Measurements from ENCODE around the gene NTRK3.

NTRK3 gene

DNA sequence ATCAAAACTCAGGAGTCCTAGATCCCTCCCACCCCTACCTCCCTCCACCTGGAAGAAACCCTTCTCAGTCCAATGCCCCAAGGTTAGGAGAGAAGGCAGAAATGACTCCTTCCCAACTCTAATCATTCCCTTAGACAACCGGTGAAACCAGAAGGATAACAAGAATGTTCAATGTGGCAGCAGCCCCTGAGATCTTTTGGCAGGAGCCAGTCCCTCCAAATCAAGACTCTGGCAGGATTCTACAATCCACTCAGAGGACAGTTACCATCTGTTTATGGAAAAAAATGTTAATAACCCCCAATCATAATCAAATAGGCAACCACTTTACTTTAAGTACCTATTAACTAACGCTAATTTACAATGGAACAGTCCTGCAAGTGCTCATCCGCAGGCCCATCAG, 136.5 kb downstream of the NTRK3 start:
- TF ChIP-seq CTCF (IDR thresholded peaks at IDR 0.05; ENCODE audit: borderline replicate concordance, insufficient read depth, low read depth, low read length), result no peak

GRCh38 chr15:88118741-88119140, 137.8 kb downstream of the NTRK3 start:
- no peak for TF ChIP-seq CTCF (IDR thresholded peaks at IDR 0.05; ENCODE audit: borderline replicate concordance, insufficient read depth, low read depth, low read length)
- H3K4me3 ChIP-seq (ENCODE audit: low read depth, low read length), result no peak overlapping the region

More for the DNA sequence above, 136.5 kb downstream of the NTRK3 start:
- H3K4me3 ChIP-seq (ENCODE audit: low read depth, low read length), result no peak overlapping the region

GRCh38 chr15:88118035-88118434, 138.5 kb downstream of the NTRK3 start:
- no peak for TF ChIP-seq CTCF (IDR thresholded peaks at IDR 0.05; ENCODE audit: borderline replicate concordance, insufficient read depth, low read depth, low read length)
- no peak overlapping the region for H3K4me3 ChIP-seq (ENCODE audit: low read depth, low read length)

DNA sequence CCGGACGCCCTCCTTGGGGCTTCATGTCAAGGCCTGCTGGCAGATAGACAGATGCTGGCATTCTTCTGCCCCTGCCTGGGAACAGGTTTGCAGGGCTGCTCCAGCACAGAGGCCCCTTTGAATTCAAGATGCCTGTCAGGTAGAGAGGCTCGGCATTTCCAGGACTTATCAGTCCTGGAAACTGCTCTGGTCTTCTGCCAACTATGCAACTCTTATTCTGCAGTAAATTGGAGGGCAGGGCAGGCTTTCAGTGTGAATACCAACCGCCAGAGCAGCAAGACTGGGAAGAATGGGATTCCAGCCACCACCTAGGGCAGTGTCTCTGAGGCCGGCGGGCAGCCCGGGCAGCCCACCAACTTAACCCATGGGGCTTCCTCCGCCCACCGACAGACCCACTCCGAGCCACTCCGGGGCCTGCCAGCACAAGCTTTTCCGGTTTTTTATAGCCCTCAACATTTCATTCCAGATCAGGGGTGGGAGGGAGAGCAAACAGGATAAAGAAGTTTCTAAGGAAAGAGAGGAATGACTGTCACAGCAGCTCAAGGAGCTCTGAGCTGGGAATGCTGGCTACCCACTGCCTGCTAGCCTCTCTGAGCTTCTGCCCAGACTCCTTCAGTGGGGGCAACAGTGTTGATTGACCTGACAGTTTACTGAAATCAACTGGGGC, 140.9 kb downstream of the NTRK3 start:
- no peak for TF ChIP-seq CTCF (IDR thresholded peaks at IDR 0.05; ENCODE audit: borderline replicate concordance, insufficient read depth, low read depth, low read length)
- no peak overlapping the region for H3K4me3 ChIP-seq (ENCODE audit: low read depth, low read length)

DNA sequence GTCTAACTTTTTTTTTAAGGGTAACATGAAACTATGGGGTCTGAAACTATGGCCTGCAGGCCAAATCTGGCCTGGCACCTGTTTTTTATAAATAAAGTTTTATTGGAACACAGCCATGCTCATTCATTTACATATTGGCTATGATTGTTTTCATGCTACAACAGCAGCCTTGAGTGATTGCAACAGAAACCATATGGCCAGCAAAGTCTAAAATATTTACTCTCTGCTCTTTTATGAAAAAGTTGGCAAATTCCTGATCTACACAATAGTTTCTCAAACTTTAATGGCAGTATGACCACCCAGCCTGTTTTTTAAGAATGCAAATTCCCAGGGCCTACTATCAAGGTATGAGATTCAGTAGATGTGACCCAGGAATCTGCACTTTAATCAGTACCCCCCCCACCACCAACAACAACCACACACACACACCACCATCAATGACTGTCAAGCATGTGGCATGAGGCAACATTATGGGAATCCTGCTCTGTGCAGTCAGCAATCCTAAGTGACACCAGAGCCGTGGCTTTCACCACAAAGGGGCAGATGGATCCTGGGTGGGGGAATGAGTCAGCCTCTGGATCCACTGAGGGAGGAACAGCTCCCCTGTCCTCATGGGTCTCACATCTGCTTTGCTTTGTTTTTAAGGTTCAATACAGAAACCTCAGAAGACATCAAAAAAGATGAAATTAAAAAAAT, 142.8 kb downstream of the NTRK3 start:
- no peak for TF ChIP-seq CTCF (IDR thresholded peaks at IDR 0.05; ENCODE audit: borderline replicate concordance, insufficient read depth, low read depth, low read length)
- no peak overlapping the region for H3K4me3 ChIP-seq (ENCODE audit: low read depth, low read length)

DNA sequence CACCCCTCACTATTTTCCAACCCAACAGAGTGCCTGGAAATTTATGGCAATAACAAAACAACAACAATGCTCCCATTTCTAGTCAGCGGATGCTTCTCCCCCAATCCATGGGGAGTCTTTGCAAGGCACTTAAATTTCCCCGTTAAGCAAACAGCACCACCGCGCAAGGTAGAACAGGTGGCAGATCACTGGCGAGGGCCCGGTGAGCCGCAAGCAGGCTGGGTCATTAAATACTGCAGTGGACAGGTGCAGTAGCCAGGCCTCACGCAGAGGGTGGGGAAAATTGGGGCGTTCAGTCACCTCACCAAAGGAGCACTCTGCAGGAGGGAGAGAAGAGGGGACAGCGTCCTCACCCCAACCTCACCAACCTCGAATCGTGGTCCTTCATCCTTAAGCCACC, 147.5 kb downstream of the NTRK3 start:
- no peak overlapping the region for H3K4me3 ChIP-seq (ENCODE audit: low read depth, low read length)
- TF ChIP-seq CTCF (IDR thresholded peaks at IDR 0.05; ENCODE audit: borderline replicate concordance, insufficient read depth, low read depth, low read length), result no peak

GRCh38 chr15:88108477-88108876, 148.1 kb downstream of the NTRK3 start:
- H3K4me3 ChIP-seq (ENCODE audit: low read depth, low read length), result no peak overlapping the region
- no peak for TF ChIP-seq CTCF (IDR thresholded peaks at IDR 0.05; ENCODE audit: borderline replicate concordance, insufficient read depth, low read depth, low read length)
